A673 (cell line): Measurements from ENCODE around the gene ST3GAL4. TPM values are rescaled to one million over a fixed set of nuclear protein-coding genes. Genes with fewer than 3 reads are reported as not detected.

ENCODE experiments used
- BruUV-seq: library from RNA; stranded (reverse); fragments of 400-500 nt; replicated peaks from 2 replicates; lab custom pipeline; 2021; lab: Mats Ljungman, UMichigan
- CTCF ChIA-PET: fragments of 300-600 bp; sonication (Branson Sonifier 250); formaldehyde crosslinking; loops from one replicate; lab custom pipeline; 2022; ENCODE audit warnings: antibody characterized with exemption; lab: Charles Lee
- POLR2A ChIA-PET: fragments of 300-600 bp; sonication (Branson Sonifier 250); formaldehyde crosslinking; loops from one replicate; lab custom pipeline; 2022; ENCODE audit warnings: antibody characterized with exemption; ENCODE audit not compliant: low non-redundant PET; lab: Charles Lee
- DNase-seq: peaks from one replicate; pipeline ENCODE4 v3.0.0-alpha.2; 2015; ENCODE audit warnings: low spot score
- H3K27ac ChIP-seq: fragments of 200-600 bp; sonication (generic); 2 replicates; pipeline ENCODE4 v1.5.1; 2016; ENCODE audit warnings: mixed run types, low read depth, mild to moderate bottlenecking, mixed read lengths, antibody characterized with exemption, low read length; ENCODE audit not compliant: poor library complexity, severe bottlenecking
- H3K27me3 ChIP-seq: fragments of 200-600 bp; sonication (generic); replicated peaks from 2 replicates; pipeline ENCODE4 v1.6.1; 2017; ENCODE audit warnings: mixed run types, low read depth, mild to moderate bottlenecking, mixed read lengths, antibody characterized with exemption, low read length; ENCODE audit not compliant: insufficient read depth, poor library complexity
- H3K36me3 ChIP-seq: fragments of 200-600 bp; sonication (generic); 2 replicates; pipeline ENCODE4 v1.6.1; 2016; ENCODE audit warnings: mixed run types, mild to moderate bottlenecking, mixed read lengths, antibody characterized with exemption, low read length; ENCODE audit not compliant: insufficient read depth, poor library complexity, severe bottlenecking
- H3K4me1 ChIP-seq: fragments of 200-600 bp; sonication (generic); 2 replicates; pipeline ENCODE4 v1.6.1; 2017; ENCODE audit warnings: mixed run types, mild to moderate bottlenecking, mixed read lengths, antibody characterized with exemption, low read length; ENCODE audit not compliant: insufficient read depth, poor library complexity, severe bottlenecking
- H3K4me3 ChIP-seq: fragments of 200-600 bp; sonication (generic); 2 replicates; pipeline ENCODE4 v1.5.1; 2016; ENCODE audit warnings: low read depth, mixed run types, mild to moderate bottlenecking, mixed read lengths, low read length; ENCODE audit not compliant: poor library complexity, severe bottlenecking
- H3K9me3 ChIP-seq: fragments of 200-600 bp; sonication (generic); 2 replicates; pipeline ENCODE4 v1.6.1; 2016; ENCODE audit warnings: mixed run types, low read depth, mild to moderate bottlenecking, mixed read lengths, antibody characterized with exemption, low read length; ENCODE audit not compliant: poor library complexity, severe bottlenecking
- CTCF ChIP-seq: fragments of 300-800, 200-600 bp; sonication (generic); conservative IDR thresholded peaks from 2 replicates; pipeline ENCODE4 v1.5.1; 2017; ENCODE audit warnings: low read depth, mild to moderate bottlenecking, antibody characterized with exemption, low read length, moderate library complexity, mixed read lengths
- EZH2 ChIP-seq: fragments of 200-600 bp; sonication (generic); IDR thresholded peaks from 2 replicates; pipeline ENCODE4 v1.6.1; 2017; ENCODE audit warnings: borderline replicate concordance, low read depth, mild to moderate bottlenecking, mixed read lengths, antibody characterized with exemption, low read length; ENCODE audit not compliant: poor library complexity, severe bottlenecking
- intact Hi-C: fragments of 100-400 bp; cut with micrococcal nuclease; formaldehyde crosslinking; loops from one replicate; pipeline ENCODE4 v1.10.0; 2022; ENCODE audit not compliant: unreplicated experiment
- total RNA-seq: library from RNA; stranded (reverse); gene quantifications from 2 replicates; pipeline ENCODE4 v1.2.3, GENCODE V29; 2021

Gene ST3GAL4
- total RNA-seq, 1 experiment from 2014 or later, result 29.9 TPM

- intact Hi-C loops, result no loop called here
- peaks cover 36% of the 10 kb centered on the region for H3K4me1 ChIP-seq
- ChIA-PET CTCF (no interaction called here), POLR2A (interaction anchor here (0.9 kb wide), 1 partner anchor 11 kb away, joined by 13 read pairs; no protein-coding TSS in a partner anchor)
- no peak for TF ChIP-seq CTCF
- no peak for TF ChIP-seq EZH2
- no peak overlapping the region for H3K4me3 ChIP-seq
- H3K36me3 ChIP-seq, result no peaks in the 10 kb centered on the region
- no peaks in the 10 kb centered on the region for H3K9me3 ChIP-seq
- no peaks in the 10 kb centered on the region for H3K27me3 ChIP-seq
- DNase-seq, result no peak
- BruUV-seq, result no TSS peak
- no peak overlapping the region for H3K27ac ChIP-seq
Observed at GRCh38 chr11:126357969-126358762, 2.7 kb downstream of the ST3GAL4 start.

- no TSS peak for BruUV-seq
- Histone ChIP-seq H3K36me3 (no peaks in the 10 kb centered on the region), H3K9me3 (no peaks in the 10 kb centered on the region), H3K27me3 (no peaks in the 10 kb centered on the region), H3K4me3 (no peak overlapping the region), H3K27ac (no peak overlapping the region), H3K4me1 (peaks cover 34% of the 10 kb centered on the region)
- ChIA-PET POLR2A (interaction anchor here (0.9 kb wide), 1 partner anchor 10 kb away, joined by 13 read pairs; no protein-coding TSS in a partner anchor), CTCF (interaction anchor here (1.0 kb wide), 1 partner anchor 48 kb away, joined by 3 read pairs; no protein-coding TSS in a partner anchor)
- TF ChIP-seq EZH2, result no peak
- TF ChIP-seq CTCF, result no peak
- intact Hi-C loops, result no loop called here
- no peak for DNase-seq
Observed at GRCh38 chr11:126358763-126359160, 3.3 kb downstream of the ST3GAL4 start.

- ChIA-PET CTCF (interaction anchor here (1.0 kb wide), 1 partner anchor 49 kb away, joined by 3 read pairs; no protein-coding TSS in a partner anchor), POLR2A (no interaction called here)
Observed at GRCh38 chr11:126359431-126360048, 4.1 kb downstream of the ST3GAL4 start.

More at GRCh38 chr11:126359431-126360048, 4.1 kb downstream of the ST3GAL4 start:
- intact Hi-C loops, result no loop called here
- Histone ChIP-seq H3K4me3 (no peak overlapping the region), H3K4me1 (peaks cover 30% of the 10 kb centered on the region), H3K27ac (peak overlapping the region; percentile 3), H3K36me3 (no peaks in the 10 kb centered on the region), H3K27me3 (no peaks in the 10 kb centered on the region), H3K9me3 (no peaks in the 10 kb centered on the region)
- no peak for TF ChIP-seq CTCF
- TF ChIP-seq EZH2, result no peak
- BruUV-seq, result no TSS peak
- peak; percentile 74 for DNase-seq
